Hematopoietic multipotent progenitor cell treated with erythropoietin and hydrocortisone succinate and interleukin-3 and kit ligand, for 17 days (in vitro differentiated cells): ENCODE data around the gene BAX.

Experiments
- DNase-seq: peaks from one replicate; pipeline ENCODE4 v3.0.0-alpha.2; 2015; ENCODE audit warnings: low spot score

The BAX gene

DNA sequence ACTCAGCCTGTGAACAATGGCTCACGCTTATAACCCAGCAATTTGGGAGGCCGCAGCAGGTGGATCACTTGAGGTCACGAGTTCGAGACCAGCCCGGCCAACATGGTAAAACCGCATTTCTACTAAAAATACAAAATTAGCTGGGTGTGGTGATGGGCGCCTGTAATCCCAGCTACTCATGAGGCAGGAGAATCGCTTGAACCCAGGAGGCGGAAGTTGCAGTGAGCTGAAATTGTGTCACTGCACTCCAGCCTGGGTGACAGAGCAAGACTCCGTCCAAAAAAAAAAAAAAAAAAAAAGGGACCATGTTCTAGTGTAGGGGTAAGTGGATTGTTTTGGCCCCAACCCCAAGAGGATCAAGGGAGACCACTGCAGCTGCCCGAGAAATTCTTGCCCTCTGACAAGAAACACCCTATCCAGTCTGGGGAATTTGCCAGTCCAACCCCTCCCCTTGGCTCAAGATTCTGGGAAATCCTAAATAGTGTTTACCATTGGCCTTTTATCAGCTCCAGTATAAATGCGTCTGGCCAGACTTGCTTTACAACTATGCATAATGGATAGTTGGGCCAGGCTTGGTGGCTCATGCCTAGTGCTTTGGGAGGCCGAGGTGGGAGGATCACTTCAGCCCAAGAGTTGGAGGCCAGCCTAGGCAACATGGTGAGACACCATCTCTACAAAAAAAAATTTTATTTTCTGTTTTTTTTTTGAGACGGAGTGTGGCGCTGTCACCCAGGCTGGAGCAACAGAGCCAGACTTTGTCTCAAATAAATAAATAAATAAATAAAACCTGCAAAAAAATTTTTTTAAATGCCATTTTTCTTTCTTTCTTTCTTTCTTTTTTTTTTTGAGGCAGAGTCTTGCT lies 26.3 kb upstream of the BAX start:
- DNase-seq: no peak

DNA sequence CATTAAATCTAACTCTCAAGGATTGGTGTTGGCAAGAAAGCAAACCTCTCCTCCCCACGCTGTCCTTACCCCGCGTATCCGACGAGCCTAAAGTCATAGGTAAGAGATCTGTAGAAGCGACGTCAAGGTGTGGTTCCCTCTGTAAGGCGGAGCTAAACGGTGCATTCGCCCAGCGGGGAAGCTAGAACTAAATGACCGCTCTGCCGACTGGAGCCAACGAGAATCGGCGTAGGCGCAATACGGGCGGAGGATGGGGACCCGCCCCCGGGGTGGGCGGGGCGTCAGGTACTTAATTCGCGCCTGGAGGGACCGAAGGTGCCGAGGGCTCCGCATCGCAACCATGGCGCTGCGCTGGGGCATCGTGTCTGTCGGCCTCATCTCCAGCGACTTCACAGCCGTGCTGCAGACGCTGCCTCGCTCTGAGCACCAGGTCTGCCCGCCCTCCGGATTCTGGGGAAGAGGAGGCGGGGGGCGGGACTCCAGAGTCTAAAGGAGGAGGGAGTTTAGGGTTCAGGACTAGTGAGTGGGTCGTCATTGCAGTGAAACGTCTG lies 21.2 kb upstream of the BAX start, which contains the start of gene DHDH:
DHDH (plus strand) TSS at position 318 of the 551 bp plus-strand sequence; CDS start at position 341, 23 bp downstream.
- peak; percentile 77 for DNase-seq

DNA sequence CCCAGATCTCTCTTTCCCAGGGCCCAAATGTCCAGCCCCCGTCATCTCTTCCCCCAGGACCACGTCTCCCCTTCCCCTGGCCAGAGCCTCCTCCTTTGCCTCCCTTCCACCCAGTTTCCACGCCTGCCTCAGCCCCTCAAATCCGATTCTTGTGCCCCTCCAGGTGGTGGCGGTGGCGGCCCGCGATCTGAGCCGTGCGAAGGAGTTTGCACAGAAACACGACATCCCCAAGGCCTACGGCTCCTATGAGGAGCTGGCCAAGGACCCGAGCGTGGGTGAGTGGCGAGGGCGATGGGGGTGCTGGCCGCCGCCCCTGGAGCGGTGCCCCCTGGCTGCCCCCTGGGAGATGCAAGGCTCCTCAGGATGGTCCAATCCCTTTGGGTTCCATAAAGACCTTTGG lies 19.8 kb upstream of the BAX start:
- DNase-seq: peak; percentile 18

DNA sequence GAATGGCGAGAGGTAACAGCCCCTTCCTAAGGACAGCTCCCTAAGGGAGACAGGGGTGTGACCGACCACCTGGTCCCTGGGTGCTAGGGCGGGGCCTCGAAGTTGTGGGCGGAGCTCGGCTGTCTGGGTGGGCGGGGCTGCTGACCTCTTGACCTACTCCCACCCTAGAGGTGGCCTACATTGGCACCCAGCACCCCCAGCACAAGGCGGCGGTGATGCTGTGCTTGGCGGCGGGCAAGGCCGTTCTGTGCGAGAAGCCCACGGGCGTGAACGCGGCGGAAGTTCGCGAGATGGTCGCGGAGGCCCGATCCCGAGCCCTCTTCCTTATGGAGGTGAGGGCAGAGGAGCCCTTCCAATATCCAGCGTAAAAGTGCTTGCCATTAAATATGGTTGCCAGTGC lies 18.8 kb upstream of the BAX start:
- DNase-seq: no peak

DNA sequence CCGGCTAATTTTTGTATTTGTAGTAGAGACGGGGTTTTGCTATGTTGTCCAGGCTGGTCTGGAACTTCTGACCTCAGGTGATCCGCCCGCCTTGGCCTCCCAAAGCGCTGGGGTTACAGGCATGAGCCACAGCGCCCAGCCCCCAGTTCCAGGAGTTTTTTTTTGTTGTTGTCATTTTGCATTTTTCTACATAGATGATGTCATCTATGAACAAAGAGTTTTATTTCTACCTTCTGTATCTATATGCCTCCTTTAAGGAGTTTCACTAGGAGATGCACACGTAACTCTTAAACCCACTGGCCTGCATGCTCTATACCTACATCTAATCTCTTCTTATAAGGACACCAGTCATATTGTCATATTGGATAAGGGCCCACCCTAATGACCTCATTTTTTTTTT lies 16.4 kb upstream of the BAX start:
- no peak for DNase-seq

DNA sequence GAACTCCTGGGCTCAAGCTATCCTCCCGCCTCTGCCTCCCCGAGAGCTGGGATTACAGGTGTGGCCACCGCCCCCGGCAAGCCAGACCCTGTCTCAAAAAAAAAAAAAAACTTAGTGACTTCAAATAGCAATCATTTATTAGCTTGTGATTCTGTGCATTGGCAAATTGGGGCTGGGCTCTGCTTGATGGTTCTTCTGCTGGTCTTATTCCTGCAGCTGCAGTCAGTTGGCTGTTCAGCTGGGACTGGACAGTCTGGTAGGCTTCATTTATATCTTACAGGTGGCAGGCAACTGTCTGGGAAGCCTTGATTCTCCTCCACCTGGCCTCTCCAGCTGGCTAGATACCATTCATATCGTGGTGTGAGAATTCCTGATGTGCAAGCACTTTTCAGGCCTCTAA lies 13.8 kb upstream of the BAX start:
- DNase-seq: no peak

DNA sequence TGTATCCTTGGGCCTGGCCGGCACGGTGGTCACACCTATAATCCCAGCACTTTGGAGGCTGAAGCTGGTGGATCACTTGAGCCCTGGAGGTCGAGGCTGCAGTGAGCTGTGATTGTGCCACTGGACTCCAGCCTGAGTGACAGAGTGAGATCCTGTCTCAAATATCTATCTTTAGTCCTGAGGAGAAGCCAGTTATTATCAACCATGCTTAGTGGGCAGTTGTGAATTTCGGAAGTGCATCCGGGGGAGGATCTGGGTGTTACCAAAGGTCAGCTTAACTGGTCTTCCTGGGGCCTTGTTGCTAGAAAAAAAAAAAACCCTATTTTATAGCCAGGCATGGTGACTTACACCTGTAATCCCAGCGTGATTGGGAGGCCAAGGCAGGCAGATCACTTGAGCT lies 11.6 kb upstream of the BAX start:
- no peak for DNase-seq

DNA sequence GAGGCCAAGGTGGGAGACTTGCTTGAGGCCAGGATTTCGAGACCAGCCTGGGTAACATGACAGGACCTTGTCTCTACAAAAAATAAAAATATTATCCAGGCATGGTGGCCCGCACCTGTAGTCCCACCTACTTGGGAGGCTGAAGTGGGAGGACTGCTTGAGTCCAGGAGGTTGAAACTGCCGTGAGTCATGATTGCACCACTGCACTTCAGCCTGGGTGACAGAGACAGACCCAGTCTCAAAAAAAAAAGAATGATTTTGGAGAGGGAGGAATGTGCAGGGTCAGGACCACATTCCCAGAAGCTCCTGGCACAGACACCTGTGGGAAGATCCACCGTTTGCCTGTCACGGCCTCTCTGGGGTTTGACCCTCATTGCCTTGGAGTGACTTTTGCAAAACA lies 9.3 kb upstream of the BAX start:
- no peak for DNase-seq

DNA sequence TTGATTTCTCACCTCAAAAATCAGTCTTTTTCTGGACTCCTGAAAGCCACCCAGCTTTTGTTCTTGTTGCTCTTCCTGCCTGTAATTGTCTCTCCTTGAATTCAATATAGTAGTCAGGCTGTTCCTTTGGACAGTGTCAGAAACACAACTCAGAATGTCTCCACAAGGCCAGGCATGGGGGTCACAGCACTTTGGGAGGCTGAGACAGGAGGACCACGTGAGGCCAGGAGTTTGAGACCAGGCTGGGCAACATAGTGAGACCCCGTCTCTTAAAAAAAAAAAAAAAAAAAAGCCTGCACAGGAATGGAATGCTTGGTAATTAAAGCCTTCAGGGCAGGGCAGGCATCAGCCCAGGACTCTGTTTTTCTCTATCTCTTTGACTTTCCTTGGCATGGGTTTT lies 8.9 kb upstream of the BAX start:
- DNase-seq: no peak

DNA sequence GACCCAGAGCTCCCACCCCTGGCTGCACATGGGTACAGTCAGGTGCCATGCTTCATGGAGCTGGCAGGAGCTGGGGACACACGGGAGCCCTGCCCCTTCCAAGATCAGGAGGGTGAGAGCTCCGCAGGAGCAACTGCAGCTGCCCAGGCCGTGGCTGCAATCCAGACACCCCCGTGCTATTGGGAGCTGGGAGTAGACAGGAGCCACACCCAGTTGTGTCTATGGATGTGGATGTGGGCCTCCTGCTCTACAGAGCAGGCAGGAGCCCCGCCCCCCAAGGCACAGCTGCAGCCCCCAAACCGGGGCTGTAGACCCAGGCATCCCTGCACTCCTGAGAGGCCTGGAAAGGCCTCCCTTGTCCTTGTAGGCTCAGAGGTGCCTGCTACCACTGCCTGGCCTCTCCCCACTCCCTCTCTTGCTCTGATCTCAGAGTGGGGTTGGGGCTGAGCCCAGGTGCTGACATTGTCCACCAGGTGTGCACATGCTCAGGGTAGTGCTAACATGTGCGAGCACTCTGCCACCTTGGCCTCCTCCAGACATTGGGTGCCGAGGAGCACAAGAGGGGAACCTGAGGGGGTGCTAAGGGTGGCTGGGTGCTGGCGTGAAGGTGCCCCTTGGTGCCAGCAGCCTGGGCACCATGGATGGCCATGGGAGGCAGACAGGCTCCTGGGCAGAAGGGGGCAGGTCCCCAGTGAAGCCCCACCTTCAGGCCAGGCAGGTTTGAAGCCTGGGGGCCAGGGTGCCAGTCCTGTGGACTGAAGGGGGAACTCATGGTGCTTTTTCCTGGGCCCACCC lies 8.0 kb upstream of the BAX start:
- DNase-seq: no peak

DNA sequence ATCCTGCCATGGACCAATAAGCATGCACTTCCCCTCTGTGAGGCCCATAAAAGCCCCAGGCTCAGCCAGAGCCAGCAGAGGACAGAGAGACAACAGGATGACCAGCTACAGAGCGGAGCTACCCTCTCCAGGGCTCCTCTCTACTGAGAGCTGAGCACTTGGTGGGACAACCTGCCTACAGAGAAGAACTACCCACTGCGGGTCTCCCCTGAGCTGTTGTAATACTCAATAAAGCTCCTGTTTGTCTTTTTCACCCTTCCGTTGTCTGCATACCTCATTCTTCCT lies 7.5 kb upstream of the BAX start:
- no peak for DNase-seq

DNA sequence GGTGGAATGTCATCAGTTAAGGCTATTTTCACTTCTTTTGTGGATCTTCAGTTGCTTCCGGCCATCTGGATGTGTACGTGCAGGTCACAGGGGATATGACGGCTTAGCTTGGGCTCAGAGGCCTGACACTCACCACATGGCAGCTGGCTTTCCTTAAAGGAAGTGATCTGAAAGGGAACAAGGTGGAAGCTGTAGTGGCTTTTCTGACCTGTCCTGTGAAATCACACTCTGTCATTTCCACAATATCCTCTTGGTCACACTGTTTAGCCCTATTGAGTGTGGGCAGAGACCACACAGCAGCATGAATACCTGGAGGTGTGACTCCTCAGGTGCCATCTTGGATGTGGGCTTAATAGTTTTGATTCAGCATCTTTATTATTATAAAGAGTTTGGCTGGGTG lies 4.5 kb upstream of the BAX start:
- no peak for DNase-seq

DNA sequence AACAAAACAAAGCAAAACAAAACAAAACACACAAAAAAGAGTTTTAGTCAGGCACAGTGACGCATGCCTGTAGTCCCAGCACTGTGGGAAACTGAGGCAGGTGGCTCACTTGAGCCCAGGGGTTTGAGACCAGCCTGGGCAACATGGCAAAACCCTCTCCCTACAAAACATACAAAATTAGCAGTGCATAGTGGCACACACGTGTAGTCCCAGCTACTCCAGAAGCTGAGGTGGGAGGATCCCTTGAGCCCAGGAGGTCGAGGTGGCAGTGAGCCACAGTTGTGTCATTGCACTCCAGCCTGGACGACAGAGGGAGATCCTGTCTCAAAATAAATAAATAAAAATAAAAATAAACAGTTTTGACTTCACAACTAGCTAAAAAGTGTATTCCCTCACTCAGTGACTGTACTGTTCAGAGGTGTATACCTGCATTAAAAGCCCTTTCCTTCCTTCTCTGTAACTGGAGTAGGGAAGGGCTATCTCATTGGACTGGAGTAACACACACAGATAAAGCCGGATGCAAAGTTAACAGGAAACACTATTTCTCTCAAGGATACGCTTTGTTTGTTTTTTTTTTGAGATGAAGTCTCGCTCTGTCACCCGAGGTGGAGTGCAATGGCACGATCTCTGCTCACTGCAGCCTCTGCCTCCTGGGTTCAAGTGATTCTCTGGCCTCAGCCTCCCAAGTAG lies 3.7 kb upstream of the BAX start:
- no peak for DNase-seq

DNA sequence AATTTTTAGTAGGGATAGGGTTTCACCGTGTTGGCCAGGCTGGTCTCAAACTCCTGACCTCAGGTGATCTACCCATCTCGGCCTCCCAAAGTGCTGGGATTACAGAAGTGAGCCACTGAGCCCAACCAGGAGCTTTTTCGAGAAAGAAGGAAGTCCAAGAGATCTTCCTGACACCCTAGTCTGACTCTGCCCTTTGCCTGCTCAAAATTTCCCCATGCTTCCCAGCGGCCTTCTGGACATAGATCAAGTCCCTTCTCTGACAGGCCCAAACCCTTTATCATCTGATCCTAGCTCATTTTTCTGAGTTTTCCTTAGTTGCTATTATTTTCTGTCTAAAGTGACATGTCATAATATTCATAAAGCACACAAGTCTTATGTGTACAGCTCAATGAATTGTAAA lies 1.5 kb upstream of the BAX start:
- no peak for DNase-seq

DNA sequence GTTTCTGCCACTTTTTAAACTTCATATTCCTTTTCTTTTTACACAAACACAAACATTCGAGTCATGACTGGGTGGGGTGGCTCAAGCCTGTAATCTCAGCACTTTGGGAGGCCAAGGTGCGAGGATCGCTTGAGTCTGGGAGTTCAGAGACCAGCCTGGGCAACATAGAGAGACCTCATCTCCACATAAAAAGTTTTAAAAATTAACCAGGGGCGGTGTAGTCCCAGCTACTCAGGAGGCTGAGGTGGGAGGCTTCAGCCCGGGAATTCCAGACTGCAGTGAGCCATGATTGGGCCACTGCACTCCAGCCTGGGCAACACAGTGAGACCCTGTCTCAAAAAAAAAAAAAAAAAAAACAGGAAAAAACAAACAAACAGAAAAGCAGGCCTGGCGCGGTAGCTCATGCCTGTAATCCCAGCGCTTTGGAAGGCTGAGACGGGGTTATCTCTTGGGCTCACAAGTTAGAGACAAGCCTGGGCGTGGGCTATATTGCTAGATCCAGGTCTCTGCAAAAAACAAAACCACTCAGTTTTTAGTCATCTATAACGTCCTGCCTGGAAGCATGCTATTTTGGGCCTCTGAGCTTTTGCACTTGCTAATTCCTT lies 583 bp upstream of the BAX start:
- peak; percentile 72 for DNase-seq

DNA sequence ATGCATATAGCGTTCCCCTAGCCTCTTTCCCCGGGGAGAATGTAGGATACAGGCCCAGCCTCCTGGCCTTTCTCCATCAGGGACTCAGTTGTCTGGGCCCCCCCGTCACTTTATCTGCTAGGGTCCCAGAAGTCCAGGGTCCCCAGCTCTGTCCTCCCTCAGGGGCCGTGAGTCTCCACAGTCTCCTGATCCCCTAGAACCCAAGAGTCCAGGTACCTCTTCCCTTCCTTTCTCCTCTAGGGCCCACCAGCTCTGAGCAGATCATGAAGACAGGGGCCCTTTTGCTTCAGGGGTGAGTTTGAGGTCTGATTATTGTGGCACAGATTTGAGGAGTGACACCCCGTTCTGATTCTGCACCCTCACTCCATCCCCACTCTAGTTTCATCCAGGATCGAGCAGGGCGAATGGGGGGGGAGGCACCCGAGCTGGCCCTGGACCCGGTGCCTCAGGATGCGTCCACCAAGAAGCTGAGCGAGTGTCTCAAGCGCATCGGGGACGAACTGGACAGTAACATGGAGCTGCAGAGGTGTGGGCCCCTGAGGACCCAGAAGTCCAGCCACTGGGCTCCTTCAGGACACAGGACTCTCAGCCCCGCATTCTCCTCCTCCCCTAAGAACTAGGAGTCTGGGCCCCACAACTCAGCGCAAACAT lies 758 bp downstream of the BAX start:
- DNase-seq: no peak

DNA sequence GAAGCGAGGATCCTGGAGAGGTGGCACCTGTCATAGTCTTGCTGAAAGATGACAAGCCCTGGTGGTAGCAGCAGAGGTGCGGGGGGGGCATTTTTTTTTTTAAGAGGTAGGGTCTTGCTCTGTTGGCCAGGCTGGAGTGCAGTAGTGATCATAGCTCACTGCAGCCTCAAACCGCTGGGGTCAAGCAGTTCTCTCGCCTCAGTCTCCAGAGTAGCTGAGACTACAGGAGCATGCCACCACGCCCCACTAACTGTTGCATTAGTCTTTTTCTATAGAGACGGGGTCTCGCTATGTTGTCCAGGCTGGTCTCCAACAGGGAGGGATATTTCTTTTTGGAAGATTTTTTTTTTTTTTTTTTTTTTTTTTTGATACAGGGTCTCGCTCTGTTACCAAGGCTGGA lies 3.3 kb downstream of the BAX start:
- DNase-seq: no peak

DNA sequence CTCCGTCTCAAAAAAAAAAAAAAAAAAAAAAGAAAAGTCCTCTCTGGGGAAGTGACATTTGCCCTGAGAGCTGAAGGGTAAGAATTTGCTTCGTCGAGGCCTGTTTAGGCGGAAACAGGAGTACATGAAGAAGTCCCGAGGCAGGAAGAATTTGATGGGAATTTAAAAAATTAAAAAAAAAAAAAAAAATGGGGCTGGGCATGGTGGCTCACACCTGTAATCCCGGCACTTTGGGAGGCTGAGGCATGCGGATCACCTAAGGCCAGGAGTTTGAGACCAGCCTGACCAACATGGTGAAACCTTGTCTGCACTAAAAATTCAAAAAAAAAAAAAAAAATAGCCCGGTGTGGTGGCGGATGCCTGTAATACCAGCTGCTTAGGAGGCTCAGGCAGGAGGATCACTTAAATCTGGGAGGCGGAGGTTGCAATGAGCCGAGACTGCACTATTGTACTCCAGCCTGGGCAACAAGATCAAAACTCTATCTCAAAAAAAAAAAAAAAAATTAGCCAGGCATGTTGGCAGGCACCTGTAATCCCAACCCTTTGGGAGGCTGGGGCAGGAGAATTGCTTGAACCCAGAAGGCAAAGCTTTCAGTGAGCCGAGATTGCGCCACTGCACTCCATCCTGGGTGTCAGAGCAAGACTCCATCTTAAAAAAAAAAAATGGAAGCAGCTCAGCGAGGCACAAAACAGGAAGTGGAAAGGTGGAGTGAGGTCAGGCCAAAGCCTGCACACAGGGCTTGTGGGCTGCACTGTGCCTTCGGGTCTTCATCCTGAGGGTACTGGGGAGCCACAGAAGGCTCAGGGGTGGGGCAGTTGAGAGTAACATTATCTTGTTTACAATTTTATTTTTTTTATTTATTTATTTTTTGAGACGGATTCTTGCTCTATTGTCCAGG lies 4.9 kb downstream of the BAX start:
- no peak for DNase-seq

DNA sequence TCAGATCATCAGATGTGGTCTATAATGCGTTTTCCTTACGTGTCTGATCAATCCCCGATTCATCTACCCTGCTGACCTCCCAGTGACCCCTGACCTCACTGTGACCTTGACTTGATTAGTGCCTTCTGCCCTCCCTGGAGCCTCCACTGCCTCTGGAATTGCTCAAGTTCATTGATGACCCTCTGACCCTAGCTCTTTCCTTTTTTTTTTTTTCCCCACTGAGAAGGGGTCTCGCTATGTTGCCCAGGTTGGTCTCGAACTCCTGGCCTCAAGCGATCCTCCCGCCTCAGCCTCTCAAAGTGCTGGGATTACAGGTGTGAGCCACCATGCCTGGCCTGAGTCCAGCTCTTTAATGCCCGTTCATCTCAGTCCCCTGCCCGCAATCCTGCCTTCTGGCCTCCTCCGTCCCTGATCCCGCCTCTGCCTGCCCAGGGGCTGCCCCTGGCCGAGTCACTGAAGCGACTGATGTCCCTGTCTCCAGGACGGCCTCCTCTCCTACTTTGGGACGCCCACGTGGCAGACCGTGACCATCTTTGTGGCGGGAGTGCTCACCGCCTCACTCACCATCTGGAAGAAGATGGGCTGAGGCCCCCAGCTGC lies 6.5 kb downstream of the BAX start:
- no peak for DNase-seq

DNA sequence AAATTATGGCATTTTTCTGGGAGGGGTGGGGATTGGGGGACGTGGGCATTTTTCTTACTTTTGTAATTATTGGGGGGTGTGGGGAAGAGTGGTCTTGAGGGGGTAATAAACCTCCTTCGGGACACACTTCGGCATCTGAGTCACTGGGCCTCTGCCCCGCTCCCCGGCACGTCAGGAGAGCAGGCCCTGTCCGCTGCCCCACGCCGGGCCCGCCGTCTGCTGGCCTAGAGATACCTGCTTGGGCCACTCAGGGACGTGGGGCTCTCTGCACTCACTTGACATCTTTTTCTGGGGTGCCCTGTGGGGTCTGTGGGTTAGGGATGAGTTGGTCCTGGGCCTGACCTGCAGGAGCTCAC lies 7.0 kb downstream of the BAX start:
- no peak for DNase-seq
